ENCODE measurements around the gene CYP24A1.

CYP24A1 gene
- long read RNA-seq, donor 1: 0 reads
- long read RNA-seq, donor 2: 0 reads
- long read RNA-seq, donor 3: 0 reads
- long read RNA-seq, donor 4: 0 reads
- long read RNA-seq, donor 5: 0 reads
- long read RNA-seq, donor 6: 0 reads
- long read RNA-seq, donor 7, partial matches to known transcripts: 0 of 1 reads
- long read RNA-seq, donor 7, other reads (novel, unspliced or antisense): 0 of 1 reads
- long read RNA-seq, donor 8: 0 reads

GRCh38 chr20:54173653-54174456 lies at the start of gene CYP24A1:
CYP24A1 (minus strand) TSS chr20:54173986; CDS start chr20:54173579, 407 bp downstream.
- DNase-seq: peak; percentile 49

- DNase-seq: no peak
These were observed 49.5 kb upstream of the CYP24A1 start for GRCh38 chr20:54223285-54223684.

- DNase-seq: no peak
These were observed 48.5 kb upstream of the CYP24A1 start for GRCh38 chr20:54221996-54222890.

- no peak for DNase-seq
These were observed 47.6 kb upstream of the CYP24A1 start for GRCh38 chr20:54221353-54221752.

GRCh38 chr20:54220722-54221121 lies 46.9 kb upstream of the CYP24A1 start:
- no peak for DNase-seq

- no peak for DNase-seq
These were observed 46.1 kb upstream of the CYP24A1 start for GRCh38 chr20:54219751-54220426.

- no peak for DNase-seq
These were observed 44.7 kb upstream of the CYP24A1 start for GRCh38 chr20:54218470-54218869.

- no peak for DNase-seq
These were observed 44.0 kb upstream of the CYP24A1 start for GRCh38 chr20:54217762-54218161.

GRCh38 chr20:54215157-54215789 lies 41.5 kb upstream of the CYP24A1 start:
- no peak for DNase-seq

GRCh38 chr20:54214566-54214965 lies 40.8 kb upstream of the CYP24A1 start:
- no peak for DNase-seq

GRCh38 chr20:54212871-54213270 lies 39.1 kb upstream of the CYP24A1 start:
- no peak for DNase-seq

GRCh38 chr20:54212226-54212625 lies 38.4 kb upstream of the CYP24A1 start:
- no peak for DNase-seq

GRCh38 chr20:54209216-54209813 lies 35.5 kb upstream of the CYP24A1 start:
- no peak for DNase-seq

GRCh38 chr20:54208548-54209176 lies 34.9 kb upstream of the CYP24A1 start:
- no peak for DNase-seq

- DNase-seq: peak; percentile 100
These were observed 34.2 kb upstream of the CYP24A1 start, which contains the start of gene PFDN4 for GRCh38 chr20:54207743-54208547. PFDN4 (plus strand) TSS chr20:54208087; CDS start chr20:54208101, 14 bp downstream.

- DNase-seq: no peak
These were observed 33.4 kb upstream of the CYP24A1 start for GRCh38 chr20:54207053-54207742.

- no peak for DNase-seq
These were observed 31.7 kb upstream of the CYP24A1 start for GRCh38 chr20:54205450-54205849.

GRCh38 chr20:54204481-54204880 lies 30.7 kb upstream of the CYP24A1 start:
- DNase-seq: no peak

- DNase-seq: no peak
These were observed 30.3 kb upstream of the CYP24A1 start for GRCh38 chr20:54204063-54204462.
